GM18873 (cell line): ENCODE data around the gene USP7.

Experiments
- ATAC-seq: cut with Tn5 transposase; IDR thresholded peaks from one replicate; pipeline ENCODE4 v1.9.1; 2021; ENCODE audit warnings: mild to moderate bottlenecking, moderate library complexity, moderate number of reproducible peaks; ENCODE audit not compliant: unreplicated experiment, low FRiP score

USP7 gene

DNA sequence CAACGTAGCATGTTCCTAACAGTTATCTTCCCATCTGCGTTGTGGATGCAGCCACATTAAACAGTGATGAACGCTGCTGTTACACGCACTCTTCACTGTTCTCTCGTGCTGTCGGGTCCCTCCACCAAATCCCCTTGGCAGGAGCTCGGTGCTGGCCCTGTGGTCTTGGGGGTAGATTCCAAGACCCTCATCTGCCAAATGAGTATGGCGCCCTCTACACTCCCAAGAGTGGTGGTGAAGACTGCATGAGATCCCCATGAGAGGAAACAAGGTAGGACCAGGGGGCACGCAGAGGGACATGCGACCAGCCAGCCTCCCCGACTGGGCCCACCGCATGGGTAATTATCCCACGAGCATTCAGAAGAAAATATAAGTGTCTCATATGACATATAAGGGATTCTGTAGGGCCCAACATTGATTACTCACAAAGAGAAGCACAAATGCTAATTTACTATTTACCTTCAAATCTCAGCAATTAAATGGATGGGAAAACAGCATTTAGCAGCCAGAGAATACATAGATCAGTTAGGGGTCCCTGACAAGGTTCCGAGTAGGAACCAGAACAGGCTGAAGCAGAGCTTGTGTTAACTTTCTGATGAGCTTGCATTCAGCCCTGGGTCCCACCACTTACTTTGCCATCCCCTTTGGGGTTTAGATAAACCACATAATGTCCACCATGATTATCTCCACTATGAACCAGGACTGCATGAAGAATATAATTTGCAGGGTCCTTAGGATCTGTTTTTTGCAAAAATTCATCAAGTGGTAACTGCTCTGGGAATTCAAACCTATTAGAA, 57.7 kb downstream of the USP7 start:
- ATAC-seq: no peak

DNA sequence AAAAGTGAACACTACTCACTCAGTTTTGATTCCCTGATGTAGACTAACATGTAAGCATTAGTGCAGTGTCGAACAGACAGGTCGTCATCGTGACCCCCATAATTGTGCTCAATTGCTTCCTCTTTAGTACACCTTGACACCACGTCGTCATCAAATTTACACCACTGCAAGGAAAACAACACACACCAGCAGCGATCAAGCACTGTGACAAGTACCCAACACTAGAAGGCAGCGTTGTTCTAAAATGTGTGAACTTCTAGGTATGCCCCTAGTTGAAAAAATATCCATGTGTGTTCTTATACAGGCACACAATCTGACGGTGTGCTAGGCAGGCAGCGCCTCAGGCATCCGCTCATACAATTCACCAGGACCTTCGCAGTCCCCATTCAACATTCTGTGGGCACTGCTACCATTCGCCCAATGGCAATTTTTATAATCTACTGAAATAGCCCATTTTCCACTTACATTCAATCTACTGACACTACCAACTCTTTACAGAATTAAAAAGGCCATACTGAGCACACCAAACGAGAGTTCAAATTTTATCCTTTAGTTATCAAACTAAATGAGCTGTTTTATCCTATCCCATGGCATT, 58.4 kb downstream of the USP7 start:
- ATAC-seq: no peak

DNA sequence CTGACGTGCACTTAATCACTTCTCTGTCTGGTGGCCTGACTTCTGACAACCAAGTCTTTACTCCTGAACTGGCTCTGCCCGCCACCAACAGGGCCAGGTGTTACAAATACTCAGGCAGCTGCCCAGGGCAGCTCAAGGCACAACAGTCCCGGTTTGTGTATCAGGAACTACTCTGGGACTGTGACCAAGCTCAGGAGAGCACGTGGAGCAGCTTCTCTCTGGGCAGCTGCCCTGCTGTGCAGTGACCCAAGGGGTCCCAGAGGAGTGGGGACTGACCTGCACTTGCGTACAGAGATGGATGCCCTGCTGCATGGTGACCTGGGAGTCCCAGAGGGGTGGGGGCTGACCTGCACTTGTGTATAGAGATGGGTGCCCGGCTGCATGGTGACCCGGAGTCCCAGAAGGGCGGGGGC, 59.7 kb downstream of the USP7 start:
- no peak for ATAC-seq

DNA sequence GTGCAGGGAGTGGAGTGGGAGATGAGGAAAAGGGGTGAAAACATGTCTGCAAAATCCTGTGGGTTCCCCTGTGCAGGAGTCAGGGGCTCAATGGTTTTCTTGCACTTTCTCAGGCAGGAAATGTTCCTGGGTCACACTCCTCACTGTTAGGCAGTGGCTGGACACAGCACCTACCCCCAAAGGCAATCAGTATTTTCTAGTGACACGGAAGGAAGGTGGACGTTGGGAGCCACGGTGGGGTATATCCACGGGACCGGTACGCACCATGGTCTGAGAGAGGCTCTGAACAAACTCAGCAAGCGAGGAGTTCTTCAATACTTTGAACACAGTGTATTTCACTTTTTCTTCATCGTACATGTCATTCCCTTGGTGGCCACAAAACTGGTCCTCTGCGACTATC, 60.7 kb downstream of the USP7 start:
- no peak for ATAC-seq

DNA sequence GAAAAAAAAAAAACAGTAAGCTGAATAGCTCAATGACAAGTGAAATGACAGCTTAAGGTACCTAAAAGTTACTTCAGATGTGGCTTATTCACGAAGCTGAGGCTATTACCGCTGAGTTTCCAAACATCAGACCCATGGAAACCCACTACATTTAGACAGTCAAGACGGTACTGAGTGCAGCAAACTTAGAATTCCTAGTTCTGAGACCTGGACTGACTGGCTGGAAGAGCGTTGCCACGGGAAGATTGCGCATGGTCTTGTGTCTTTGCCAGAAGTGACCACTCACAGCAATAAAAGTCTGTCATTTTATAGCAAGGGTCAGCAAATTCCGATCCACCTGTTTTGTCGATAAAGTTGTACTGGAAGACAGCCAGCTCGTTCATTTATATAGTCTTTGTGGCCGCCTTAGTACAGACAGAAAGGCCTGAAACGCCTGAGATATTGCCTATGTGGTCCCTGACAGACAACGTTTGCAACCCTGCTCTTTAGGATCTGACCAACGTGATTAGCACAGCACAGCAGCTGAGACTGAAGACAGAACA, 62.3 kb downstream of the USP7 start:
- no peak for ATAC-seq

DNA sequence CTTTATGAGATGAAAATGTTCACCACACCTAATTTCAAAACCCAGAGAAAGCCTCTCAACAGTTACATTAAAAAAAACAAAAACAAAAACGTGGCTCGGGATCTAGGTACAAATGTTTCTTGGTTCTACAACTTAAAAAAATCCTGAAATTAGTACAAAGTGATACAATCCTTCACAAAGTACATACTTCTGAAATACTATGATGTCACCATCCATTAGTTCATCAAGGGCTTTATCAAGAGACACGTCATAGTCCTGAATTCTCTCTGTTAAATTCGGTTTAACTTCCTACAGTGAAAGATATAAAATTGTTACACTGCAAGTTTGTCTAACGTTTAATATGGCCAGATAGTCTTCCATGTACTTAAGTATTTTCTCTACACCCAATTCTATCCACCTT, 63.4 kb downstream of the USP7 start:
- no peak for ATAC-seq

DNA sequence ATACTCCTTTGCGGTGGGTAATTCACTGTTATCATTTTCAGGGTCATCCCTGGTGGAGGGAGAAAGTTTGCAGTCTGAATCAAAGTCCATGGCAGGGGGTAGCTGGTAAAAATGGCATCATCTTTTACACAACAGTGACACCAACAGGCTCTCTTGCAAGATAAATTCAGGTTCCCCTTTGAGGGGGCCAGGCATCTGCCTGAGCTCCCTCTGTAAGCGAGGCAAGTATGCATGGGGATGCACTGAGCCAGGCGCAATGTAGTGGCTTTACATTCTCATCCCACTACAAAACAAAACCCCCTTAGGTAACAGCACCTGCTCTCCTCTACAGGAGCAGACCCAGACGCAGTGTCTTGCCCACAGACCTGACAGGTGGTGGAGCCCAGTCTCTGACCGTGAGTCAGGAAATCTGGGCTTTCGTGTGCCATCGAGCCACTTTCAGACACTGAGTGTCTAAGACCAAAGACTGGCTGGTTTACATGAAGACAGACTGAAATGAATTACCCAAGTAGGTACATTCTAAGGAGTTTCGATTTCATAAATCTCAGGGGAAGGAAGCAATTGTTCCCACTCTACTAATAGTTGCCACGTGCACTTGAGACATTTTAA, 63.9 kb downstream of the USP7 start:
- ATAC-seq: no peak

DNA sequence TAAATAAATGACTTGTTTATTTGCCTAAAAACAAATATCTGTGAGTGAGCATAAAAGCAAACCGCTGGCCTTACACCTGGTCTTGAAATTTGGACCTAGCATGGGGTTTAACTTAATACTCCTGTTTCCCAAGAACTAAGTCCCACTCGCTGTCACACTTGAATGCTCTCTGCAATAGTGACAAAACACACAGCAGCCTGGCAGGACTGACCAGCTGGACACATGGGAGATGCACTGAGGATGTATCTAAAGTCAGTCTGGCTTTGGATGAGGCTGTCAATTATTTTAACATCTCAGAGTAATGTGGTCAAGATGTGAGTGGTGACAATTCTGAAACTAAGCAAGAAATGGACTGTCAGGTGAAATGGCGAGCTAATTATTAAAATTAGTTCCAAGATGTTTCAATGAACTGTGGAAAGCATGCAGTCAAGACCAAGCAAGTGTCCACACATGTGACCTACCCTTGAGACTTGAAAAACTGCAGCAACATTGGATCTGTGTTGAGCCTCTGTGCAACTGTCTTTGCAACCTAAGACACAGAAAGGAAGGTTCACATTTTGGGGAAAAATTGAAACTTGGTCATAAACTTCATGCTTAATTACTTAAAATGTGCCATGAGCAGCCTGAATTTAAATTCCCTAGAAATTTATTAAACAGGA, 64.9 kb downstream of the USP7 start:
- ATAC-seq: no peak

DNA sequence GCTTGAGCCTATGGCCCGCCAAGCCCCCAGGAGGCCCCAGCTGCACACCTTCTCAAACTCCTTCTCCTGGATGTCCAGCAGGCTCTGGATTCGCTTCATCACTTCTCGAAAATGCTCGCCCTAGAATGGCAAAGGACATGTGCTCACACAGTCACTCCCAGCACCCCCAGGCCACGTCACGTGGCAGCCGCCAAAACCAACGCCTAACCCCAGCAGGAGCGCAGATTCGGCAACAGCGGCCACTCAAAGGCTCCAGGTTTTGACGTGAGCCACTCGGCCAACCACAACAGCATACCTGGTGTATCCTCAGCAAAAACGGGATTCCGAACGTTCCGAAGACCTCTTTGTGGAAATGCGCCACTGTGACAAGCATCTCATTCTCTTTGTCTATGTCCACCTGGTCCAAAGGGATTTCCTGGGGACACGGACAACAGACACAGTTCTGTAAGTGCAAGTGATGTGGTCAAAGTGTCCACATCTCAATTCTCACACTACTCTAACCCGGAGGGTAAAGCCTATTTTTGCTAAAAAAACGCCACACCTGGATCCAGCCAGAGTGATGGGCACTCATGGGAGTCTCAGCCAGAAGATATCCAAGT, 68.9 kb downstream of the USP7 start:
- ATAC-seq: no peak

DNA sequence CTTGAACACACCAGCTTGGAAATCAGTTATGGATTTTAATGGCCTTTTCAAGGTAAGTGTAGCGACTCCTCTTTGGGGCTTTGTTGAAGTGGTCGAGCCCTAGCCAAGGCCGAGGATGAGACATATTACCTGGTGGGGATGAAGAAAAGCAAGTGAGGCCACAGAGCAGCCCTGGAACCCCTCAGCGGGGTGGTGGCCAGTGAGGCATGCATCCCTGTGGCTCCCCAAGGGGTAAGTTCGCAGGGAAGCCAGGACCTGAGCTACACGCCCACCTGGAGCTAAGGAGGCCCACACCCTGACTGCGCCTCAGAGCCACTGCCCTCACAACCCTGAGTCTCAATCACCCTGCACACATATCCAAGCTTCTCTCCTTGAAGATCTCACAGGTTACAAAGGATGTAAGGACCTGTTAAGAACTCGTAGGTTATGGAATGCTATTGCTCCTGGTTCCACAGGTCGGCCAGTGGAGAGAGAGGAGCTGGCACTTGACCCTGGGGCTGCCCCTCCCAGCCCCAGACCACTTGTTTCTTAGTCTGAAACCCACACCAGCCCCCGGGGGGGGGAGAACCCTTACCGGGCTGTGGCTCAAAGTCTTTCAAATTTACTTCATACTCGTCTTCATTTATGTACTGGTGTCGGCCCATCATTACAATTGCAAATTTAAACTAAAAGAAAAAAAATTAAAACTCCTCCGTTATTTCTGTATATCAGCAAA, 69.6 kb downstream of the USP7 start:
- no peak for ATAC-seq

DNA sequence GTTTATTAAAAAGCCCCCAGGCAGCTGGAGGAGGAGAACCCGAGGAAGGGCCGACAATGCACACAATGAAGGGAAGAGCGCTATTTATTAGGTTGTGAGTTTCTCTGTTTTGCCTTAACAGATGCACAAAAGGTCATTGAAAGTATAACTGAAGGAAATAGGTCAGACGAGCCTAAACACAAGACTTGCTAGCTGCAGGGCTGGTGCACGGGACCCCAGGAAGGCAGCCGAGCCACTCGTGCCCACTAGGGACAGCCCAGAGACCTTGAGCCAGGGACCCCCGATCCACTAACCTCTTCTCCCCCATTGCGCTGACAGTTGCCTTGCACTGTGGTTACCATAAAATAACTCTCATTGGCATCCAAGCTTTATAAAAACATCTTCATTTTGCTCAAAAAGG, 70.3 kb downstream of the USP7 start:
- ATAC-seq: no peak

DNA sequence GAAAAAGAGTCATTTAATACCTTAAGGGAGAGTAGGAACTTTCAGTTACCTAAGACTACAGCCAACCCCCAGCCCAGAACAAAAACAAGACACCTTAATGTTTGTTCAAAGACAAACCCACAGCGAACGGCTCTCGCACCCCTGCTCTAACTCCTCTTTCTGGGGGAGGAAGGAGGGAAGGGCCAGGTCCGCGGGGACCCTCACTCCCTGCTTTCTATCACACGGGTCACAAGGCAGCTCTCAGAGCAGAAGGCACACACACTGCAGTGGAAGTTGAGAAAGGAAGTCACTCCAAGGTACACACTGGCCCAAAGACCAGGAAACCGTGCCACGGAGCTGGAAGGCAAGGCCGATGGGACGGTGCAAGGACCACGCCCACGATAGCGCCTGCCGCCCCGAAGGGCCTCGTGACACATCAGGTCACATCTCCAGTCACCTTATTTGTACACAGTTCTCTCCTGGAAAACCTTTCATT, 71.6 kb downstream of the USP7 start:
- ATAC-seq: peak; percentile 13

DNA sequence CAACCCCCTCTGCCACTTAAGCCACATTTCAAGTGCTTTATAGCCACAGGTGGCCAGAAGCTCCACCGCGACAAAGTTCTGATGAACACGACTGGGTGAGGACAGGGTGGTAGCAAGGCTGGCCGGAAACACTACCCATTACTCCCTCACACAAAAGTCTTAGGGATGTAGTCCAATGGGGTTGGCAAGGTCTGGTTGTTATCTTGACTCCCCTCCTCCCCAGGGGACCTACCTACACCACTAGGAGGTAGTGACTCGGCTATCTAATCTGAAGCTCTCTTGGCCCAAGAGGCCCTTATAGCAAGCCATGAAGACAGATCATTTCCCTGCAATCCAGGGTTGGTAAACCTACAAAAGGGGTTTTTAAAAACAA, 73.2 kb downstream of the USP7 start:
- no peak for ATAC-seq

DNA sequence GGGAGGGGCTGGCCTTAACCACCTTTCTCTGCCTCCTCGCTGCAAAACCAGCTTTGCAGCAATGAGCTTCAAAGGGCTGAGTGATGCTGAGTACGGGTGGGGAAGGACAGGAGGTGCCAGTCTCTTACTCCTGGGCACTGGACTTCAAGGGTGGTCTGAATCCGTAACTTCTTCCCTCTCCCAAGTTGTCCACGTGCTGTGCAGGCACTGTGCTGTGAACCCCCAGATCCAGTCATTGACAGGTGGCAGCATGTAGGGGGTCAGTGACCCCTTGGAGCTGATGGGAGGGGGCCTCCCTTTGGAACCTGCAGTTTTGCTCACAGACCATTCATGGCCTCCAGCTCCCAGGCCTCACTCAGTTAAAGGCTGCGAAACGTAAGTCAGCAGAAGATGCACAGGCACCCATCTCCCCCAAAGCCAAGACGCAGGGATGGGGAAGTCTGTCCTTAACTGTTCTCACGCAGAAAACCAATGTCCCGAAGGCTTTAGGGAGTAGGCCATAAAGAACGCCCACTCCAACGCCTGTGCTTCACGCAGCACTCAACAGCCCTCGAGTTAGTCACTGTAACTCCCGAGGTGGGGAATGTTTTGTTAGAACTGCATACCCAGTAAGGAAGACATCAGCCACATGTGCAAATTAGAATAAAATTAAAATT, 73.7 kb downstream of the USP7 start:
- ATAC-seq: no peak

DNA sequence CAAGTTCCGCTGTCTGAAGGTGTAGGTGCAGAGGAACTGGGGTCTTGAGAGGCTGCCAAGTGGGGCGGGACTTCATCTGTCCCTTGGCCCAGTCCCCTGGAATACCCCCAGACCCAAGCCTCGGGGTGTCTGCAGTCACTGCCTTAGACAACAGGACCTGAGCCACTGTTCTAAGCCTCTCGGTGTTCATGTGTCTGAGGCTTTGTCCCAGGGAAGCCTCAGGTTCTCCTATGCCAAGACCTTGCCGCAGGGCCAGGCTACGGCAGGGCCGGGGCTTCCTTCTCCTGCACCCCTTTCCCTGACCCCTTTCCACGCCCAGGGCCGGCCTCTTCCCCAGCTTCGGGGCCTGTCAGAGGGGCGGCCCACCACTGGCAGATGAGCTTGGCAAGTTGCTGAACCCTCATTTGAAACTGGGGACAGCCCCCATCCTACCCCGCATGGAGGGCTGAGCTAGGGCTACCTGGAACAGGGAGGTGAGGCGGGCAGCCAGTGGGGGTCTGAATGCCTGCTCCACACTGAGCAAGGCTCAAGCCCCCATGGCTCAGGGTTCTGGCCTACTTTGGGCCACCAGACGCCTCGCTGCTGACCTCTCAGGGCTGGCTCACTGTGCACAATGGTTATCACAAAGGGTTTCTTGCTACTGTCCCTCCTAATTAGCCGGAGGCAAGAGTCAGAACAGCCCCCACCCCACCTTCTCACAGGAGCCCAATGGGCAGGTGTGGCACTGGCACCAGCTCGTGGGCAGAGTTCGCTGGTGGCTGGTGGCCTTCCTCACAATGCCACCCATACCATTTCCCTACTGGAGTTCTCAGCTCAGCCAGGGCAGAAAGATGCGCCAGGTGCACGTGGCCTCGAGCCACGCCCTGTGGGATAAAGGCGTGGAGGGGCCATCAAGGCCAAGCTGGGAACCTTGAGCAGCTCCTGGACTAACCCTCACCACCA, 74.5 kb downstream of the USP7 start:
- no peak for ATAC-seq

DNA sequence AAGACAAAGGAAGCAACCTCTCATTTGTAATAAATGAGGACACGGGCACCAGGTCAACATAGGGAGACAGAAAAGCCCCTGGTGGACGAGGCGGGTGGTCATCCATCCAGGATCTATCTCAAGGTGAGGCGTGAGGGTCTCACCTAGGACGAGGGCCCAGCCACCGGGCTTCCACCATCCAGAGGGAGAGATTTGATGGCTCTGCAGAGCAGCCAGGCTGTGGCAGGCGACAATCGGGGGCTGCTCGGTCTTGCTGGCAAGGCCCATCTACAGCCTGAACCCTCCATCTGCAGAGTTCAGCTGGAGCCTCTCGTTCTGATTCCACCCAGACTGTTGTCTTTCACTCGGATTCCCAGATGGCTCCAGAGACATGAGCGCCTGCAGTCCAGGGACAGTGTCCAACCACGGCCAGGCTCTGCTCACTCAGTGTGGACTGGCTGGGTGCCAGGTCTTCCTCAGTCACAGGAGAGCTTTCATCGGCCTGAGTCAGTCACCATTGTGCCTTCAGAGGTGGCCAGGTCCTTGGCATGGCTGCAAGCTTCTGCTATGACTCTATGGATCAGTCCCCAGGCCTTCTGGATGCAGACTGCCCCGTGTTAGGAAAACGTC, 75.7 kb downstream of the USP7 start:
- ATAC-seq: no peak

DNA sequence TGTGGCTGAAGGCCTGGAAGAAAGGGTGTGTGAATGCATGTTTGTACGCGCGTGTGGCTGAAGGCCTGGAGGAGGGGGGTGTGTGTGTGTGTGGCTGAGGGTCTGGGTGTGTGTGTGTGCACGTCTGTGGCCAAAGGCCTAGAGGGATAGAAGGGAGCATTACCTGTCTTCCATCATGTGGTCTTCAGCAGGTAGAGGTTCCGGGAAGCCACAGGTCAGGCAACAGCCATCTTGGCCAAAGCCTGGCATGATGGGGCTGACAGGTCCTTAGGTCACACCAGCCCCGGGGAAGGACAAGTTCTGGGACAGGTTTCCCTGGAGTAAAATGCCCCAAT, 76.3 kb downstream of the USP7 start:
- no peak for ATAC-seq
